ENCODE measurements around the gene RNF112. TPM values are rescaled to one million over a fixed set of nuclear protein-coding genes. Genes with fewer than 3 reads are reported as not detected.

RNF112 gene
- total RNA-seq, 3 donors from 2014 or later (not counting 1 experiment from before 2014, with no cell fraction given): 1.0 to 5.1 (median 5.0) TPM

DNA sequence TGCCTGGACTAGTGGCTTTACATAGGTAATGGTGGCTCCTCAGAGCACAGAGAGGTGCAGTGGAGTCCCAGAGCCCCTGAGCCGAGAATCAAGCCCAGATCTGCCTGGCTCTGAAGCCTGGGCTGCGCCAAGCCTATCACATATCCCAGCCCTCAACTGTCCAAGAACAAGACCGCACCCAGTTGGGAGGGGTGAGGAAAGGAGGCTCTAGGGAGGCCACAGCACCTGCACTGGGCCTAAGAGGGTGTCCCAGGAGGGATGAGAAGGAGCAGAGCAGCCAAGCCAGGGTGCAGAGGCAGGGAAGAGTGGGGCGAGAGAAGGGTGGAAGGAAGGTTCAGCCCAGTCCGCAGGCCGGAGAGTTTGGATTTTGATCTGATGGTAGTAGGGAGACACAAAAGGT, 941 bp upstream of the RNF112 start:
- no peak overlapping the region for H3K27ac Mint-ChIP-seq
- ATAC-seq: no peak

DNA sequence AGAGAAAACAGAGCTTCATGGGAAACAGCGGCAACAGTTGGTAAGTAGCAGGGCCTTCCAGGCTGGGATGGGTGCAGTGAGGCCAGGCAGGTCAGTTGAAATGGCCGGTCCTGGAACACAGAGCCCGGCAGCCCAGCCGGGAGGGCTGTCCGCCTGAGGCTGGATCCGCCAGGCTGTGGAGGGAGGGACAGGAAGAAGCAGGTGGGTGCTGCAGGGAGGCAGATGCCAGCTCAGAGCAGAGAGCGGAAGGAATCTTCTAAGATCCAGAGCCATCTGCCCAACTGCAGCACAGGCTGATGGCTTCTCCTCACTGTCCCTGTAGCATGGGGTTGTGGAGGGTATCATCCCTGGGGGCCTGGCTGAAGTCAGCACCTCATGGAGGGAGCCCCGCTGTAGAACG, 599 bp downstream of the RNF112 start:
- TF ChIP-seq, protein P1, sequence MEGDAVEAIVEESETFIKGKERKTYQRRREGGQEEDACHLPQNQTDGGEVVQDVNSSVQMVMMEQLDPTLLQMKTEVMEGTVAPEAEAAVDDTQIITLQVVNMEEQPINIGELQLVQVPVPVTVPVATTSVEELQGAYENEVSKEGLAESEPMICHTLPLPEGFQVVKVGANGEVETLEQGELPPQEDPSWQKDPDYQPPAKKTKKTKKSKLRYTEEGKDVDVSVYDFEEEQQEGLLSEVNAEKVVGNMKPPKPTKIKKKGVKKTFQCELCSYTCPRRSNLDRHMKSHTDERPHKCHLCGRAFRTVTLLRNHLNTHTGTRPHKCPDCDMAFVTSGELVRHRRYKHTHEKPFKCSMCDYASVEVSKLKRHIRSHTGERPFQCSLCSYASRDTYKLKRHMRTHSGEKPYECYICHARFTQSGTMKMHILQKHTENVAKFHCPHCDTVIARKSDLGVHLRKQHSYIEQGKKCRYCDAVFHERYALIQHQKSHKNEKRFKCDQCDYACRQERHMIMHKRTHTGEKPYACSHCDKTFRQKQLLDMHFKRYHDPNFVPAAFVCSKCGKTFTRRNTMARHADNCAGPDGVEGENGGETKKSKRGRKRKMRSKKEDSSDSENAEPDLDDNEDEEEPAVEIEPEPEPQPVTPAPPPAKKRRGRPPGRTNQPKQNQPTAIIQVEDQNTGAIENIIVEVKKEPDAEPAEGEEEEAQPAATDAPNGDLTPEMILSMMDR (IDR thresholded peaks at IDR 0.05): no peak
- DNase-seq: no peak
- intact Hi-C loops (cut with micrococcal nuclease): no loop called here
- Histone ChIP-seq H3K4me1 (ENCODE audit: control insufficient read depth, insufficient read depth, low read length) (no peaks in the 10 kb centered on the region), H3K36me3 (ENCODE audit: control insufficient read depth, insufficient read depth, low read length) (no peaks in the 10 kb centered on the region), H3K27ac (ENCODE audit: low read length) (no peak overlapping the region), H3K27me3 (ENCODE audit: control insufficient read depth, insufficient read depth, low read length) (peaks cover 4% of the 10 kb centered on the region), H3K4me3 (ENCODE audit: low read length) (no peak overlapping the region), H3K9me3 (ENCODE audit: control insufficient read depth, insufficient read depth, low read length) (no peaks in the 10 kb centered on the region)
- Mint-ChIP-seq H3K4me3 (no peak overlapping the region), H3K27ac (no peak overlapping the region), H3K9me3 (no peaks in the 10 kb centered on the region), H3K27me3 (ENCODE audit: low read depth in 2 of 2) (no peaks in the 10 kb centered on the region), H3K4me1 (peaks cover 0 to 12% of the 10 kb centered on the region in 2 donors), H3K36me3 (no peaks in the 10 kb centered on the region)
- 90% methylated on average over 9 of the region's 9 CpGs for WGBS (ENCODE audit: insufficient coverage)
- no peak for ATAC-seq

More for the DNA sequence above, 941 bp upstream of the RNF112 start:
- peaks cover 0 to 12% of the 10 kb centered on the region in 2 donors for H3K4me1 Mint-ChIP-seq
- H3K4me1 ChIP-seq (ENCODE audit: control insufficient read depth, insufficient read depth, low read length): no peaks in the 10 kb centered on the region
- no peak overlapping the region for H3K4me3 ChIP-seq (ENCODE audit: low read length)
- no peak overlapping the region for H3K27ac ChIP-seq (ENCODE audit: low read length)
- no peaks in the 10 kb centered on the region for H3K36me3 Mint-ChIP-seq
- no peaks in the 10 kb centered on the region for H3K9me3 Mint-ChIP-seq
- H3K4me3 Mint-ChIP-seq: no peak overlapping the region
- no peaks in the 10 kb centered on the region for H3K27me3 Mint-ChIP-seq (ENCODE audit: low read depth in 2 of 2)
- intact Hi-C loops (cut with micrococcal nuclease): no loop called here
- H3K9me3 ChIP-seq (ENCODE audit: control insufficient read depth, insufficient read depth, low read length): no peaks in the 10 kb centered on the region
- no peaks in the 10 kb centered on the region for H3K36me3 ChIP-seq (ENCODE audit: control insufficient read depth, insufficient read depth, low read length)
- no peak for DNase-seq
- H3K27me3 ChIP-seq (ENCODE audit: control insufficient read depth, insufficient read depth, low read length): peaks cover 4% of the 10 kb centered on the region
- 93% methylated on average over 5 of the region's 6 CpGs for WGBS (ENCODE audit: insufficient coverage)
- TF ChIP-seq, protein P1 (IDR thresholded peaks at IDR 0.05): no peak

DNA sequence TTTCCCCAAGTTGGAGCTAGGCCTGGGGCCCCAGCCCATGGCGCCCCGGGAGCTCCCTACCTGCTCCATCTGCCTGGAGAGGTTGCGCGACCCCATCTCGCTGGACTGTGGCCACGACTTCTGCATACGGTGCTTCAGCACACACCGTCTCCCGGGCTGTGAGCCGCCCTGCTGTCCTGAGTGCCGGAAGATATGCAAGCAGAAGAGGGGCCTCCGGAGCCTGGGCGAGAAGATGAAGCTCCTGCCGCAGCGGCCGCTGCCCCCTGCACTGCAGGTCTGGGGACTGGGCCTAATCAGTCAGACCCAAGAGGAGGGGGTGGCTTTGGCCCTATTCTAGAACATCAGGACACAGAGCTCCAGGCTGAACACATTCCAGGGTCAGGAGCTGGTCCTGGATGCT, 1.5 kb downstream of the RNF112 start:
- no peaks in the 10 kb centered on the region for H3K4me1 ChIP-seq (ENCODE audit: control insufficient read depth, insufficient read depth, low read length)
- Mint-ChIP-seq H3K4me3 (no peak overlapping the region), H3K36me3 (no peaks in the 10 kb centered on the region), H3K27ac (no peak overlapping the region), H3K9me3 (no peaks in the 10 kb centered on the region), H3K27me3 (ENCODE audit: low read depth in 2 of 2) (no peaks in the 10 kb centered on the region), H3K4me1 (peaks cover 0 to 12% of the 10 kb centered on the region in 2 donors)
- H3K9me3 ChIP-seq (ENCODE audit: control insufficient read depth, insufficient read depth, low read length): no peaks in the 10 kb centered on the region
- no peak for ATAC-seq
- no peak for DNase-seq
- no peak overlapping the region for H3K27ac ChIP-seq (ENCODE audit: low read length)
- no peaks in the 10 kb centered on the region for H3K36me3 ChIP-seq (ENCODE audit: control insufficient read depth, insufficient read depth, low read length)
- peaks cover 4% of the 10 kb centered on the region for H3K27me3 ChIP-seq (ENCODE audit: control insufficient read depth, insufficient read depth, low read length)
- WGBS (ENCODE audit: insufficient coverage): 95% methylated on average over 16 of the region's 16 CpGs
- TF ChIP-seq, protein P1 (IDR thresholded peaks at IDR 0.05): no peak
- H3K4me3 ChIP-seq (ENCODE audit: low read length): no peak overlapping the region
- intact Hi-C loops (cut with micrococcal nuclease): no loop called here

DNA sequence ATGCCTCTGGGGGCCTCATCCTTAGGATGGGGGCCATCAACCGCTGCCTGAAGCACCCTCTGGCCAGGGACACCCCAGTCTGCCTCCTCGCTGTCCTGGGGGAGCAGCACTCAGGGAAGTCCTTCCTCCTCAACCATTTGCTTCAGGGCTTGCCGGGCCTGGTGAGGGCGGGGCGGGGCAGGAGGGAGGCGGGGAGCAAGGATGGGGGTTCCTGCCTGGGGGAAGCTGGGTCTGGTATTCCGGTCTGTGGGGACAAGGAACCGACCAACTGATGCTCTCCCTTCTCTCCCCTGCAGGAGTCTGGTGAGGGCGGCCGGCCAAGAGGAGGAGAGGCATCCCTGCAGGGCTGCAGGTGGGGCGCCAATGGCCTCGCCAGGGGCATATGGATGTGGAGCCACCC, 2.0 kb downstream of the RNF112 start:
- ATAC-seq (no peak), DNase-seq (no peak)
- Histone ChIP-seq H3K36me3 (ENCODE audit: control insufficient read depth, insufficient read depth, low read length) (no peaks in the 10 kb centered on the region), H3K4me1 (ENCODE audit: control insufficient read depth, insufficient read depth, low read length) (no peaks in the 10 kb centered on the region), H3K4me3 (ENCODE audit: low read length) (no peak overlapping the region), H3K27ac (ENCODE audit: low read length) (no peak overlapping the region), H3K27me3 (ENCODE audit: control insufficient read depth, insufficient read depth, low read length) (peaks cover 4% of the 10 kb centered on the region), H3K9me3 (ENCODE audit: control insufficient read depth, insufficient read depth, low read length) (no peaks in the 10 kb centered on the region)
- WGBS (ENCODE audit: insufficient coverage): 90% methylated on average over 11 of the region's 12 CpGs
- no peak overlapping the region for H3K4me3 Mint-ChIP-seq
- TF ChIP-seq, protein P1 (IDR thresholded peaks at IDR 0.05): no peak
- intact Hi-C loops (cut with micrococcal nuclease): no loop called here
- H3K9me3 Mint-ChIP-seq: no peaks in the 10 kb centered on the region
- H3K27me3 Mint-ChIP-seq (ENCODE audit: low read depth in 2 of 2): no peaks in the 10 kb centered on the region
- peaks cover 0 to 15% of the 10 kb centered on the region in 2 donors for H3K4me1 Mint-ChIP-seq
- no peaks in the 10 kb centered on the region for H3K36me3 Mint-ChIP-seq
- no peak overlapping the region for H3K27ac Mint-ChIP-seq

Measured in natural killer cell (primary cell).